ENCODE results near the gene PARD6G.

The PARD6G gene

DNA sequence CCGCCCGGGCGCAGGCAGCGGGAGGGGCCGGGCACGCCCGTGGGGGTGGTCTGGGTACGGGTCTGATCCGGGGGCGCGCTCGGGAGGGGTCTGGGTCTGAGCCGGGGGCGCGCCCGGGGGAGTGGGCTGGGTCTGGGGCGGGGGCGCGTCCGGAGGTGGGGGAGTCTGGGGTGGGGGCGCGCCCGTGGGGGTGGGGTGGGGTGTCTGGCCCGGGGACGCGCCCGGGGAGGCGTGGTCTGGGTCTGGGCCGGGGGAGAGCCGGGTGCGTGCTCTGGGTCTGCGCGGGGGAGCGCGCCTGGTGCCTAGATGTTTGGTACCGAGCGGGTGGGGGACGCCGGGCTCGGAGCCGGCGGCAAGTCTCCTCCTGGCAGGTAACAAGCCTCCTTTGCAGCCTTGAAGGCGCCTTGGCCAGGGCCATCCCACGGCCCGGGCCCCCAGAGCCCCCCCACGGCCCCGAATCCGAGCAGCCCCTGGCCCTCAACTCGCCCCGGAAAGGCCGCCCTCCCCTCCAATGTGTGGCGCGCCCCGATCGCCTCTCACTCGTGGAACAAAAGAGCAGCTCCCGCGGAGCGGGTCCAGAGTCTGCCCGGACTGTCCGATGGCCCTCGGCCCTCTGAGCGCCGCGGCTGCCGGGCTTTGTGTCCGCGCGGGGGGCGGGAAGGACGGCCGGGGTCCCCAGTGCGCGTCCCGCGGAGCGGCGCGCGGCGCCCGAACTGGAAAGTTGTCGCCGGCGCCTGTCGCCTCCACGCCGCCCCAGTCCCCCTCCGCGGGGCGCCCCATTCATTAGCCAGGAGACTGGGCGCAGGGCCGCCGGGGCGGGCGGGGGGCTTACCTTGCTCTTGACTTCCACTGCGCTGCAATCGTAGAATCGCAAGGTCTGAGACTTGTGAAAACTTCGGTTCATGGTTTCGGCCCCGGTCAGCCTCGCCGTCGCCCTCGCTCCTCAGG, 595 bp downstream of the PARD6G start:
- Histone ChIP-seq H3K9me3 (ENCODE audit: insufficient read depth, low read depth, low read length) (no peaks in the 10 kb centered on the region), H3K4ac (ENCODE audit: low read depth, low read length) (peak overlapping the region; percentile 21), H4K12ac (ENCODE audit: low read depth, low read length) (peak overlapping the region; percentile 50), H3K23ac (ENCODE audit: low read length) (no peak overlapping the region), H3K4me1 (ENCODE audit: control insufficient read depth in 1 of 2, insufficient read depth in 2 of 2, low read length in 2 of 2) (no peaks in the 10 kb centered on the region), H3K4me2 (ENCODE audit: low read length) (peak overlapping the region; percentile 84), H2BK5ac (ENCODE audit: low read depth, low read length, poor library complexity) (peak overlapping the region; percentile 9), H2AK5ac (ENCODE audit: low read length) (no peak overlapping the region), H2AFZ (ENCODE audit: insufficient read depth, low read length, poor library complexity) (peak overlapping the region; percentile 85), H3K14ac (ENCODE audit: low read length) (peak overlapping the region; percentile 86), H3K79me2 (ENCODE audit: control insufficient read depth, insufficient read depth, low read length, poor library complexity) (peaks cover 5% of the 10 kb centered on the region), H2BK120ac (ENCODE audit: insufficient read depth, low read length, poor library complexity) (peak overlapping the region; percentile 5), H3K18ac (ENCODE audit: low read length) (peak overlapping the region; percentile 72), H3K27me3 (ENCODE audit: insufficient read depth, low read length) (peaks cover 6% of the 10 kb centered on the region), H3K9ac (ENCODE audit: low read length) (peak overlapping the region; percentile 10), H3K79me1 (ENCODE audit: low read length) (peaks cover 6% of the 10 kb centered on the region), H3K27ac (ENCODE audit: low read depth, low read length) (no peak overlapping the region), H2BK12ac (ENCODE audit: low read length) (no peak overlapping the region), H4K8ac (ENCODE audit: low read depth, low read length) (peak overlapping the region; percentile 84), H3K4me3 (ENCODE audit: low read depth, low read length) (peak overlapping the region; percentile 77), H4K91ac (ENCODE audit: low read depth, low read length) (peak overlapping the region; percentile 76), H3K36me3 (ENCODE audit: control insufficient read depth in 1 of 2, insufficient read depth in 2 of 2, low read length in 2 of 2) (no peaks in the 10 kb centered on the region)
- WGBS (ENCODE audit: extremely low coverage, insufficient coverage, insufficient read length), result no CpG with 5 or more reads among the region's 106 CpGs
- peak in 1 of 2 donors; percentile 41 for DNase-seq

DNA sequence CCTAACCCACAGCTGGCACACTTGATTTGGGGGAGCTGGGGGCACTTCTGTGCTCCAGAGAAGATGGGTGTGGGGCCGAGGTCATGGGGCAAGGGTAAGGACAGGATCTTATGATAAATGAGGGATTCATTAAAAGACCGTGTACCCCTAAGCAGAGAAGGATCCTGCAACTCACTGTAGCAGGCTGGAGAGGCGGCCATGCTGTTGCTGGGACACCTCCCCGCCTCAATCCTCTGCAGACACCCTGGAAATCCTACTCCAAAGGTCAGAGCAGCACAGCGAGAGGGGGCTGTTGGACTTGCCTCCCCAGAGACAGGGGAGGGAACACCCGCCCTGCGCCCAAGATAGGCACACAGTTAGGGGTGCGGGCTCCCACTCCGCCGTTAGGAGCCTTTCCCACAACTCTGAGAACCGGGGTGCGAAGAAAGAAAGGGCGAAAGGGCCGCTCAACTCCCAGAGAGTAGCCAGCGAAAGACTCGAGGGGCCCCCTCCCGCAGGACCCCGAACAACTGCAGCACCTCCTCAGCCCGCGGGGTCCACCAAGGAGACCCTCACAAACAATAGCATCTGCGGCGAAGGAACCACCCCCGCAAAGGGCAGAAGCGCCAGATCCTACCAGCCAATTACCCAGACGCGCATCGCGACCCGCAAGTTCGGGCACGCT, 1.4 kb downstream of the PARD6G start:
- H3K9me3 ChIP-seq (ENCODE audit: insufficient read depth, low read depth, low read length), result no peaks in the 10 kb centered on the region
- H3K79me2 ChIP-seq (ENCODE audit: control insufficient read depth, insufficient read depth, low read length, poor library complexity), result peaks cover 5% of the 10 kb centered on the region
- H4K12ac ChIP-seq (ENCODE audit: low read depth, low read length), result no peak overlapping the region
- H3K4me3 ChIP-seq (ENCODE audit: low read depth, low read length), result peak overlapping the region; percentile 63
- no peak overlapping the region for H2BK12ac ChIP-seq (ENCODE audit: low read length)
- H3K9ac ChIP-seq (ENCODE audit: low read length), result no peak overlapping the region
- H3K4ac ChIP-seq (ENCODE audit: low read depth, low read length), result no peak overlapping the region
- H3K27me3 ChIP-seq (ENCODE audit: insufficient read depth, low read length), result peaks cover 6% of the 10 kb centered on the region
- peak overlapping the region; percentile 37 for H3K4me2 ChIP-seq (ENCODE audit: low read length)
- H2AFZ ChIP-seq (ENCODE audit: insufficient read depth, low read length, poor library complexity), result peak overlapping the region; percentile 35
- no peak overlapping the region for H3K27ac ChIP-seq (ENCODE audit: low read depth, low read length)
- H3K79me1 ChIP-seq (ENCODE audit: low read length), result peaks cover 6% of the 10 kb centered on the region
- H2BK120ac ChIP-seq (ENCODE audit: insufficient read depth, low read length, poor library complexity), result no peak overlapping the region
- peak in 1 of 2 donors; percentile 34 for DNase-seq
- H2AK5ac ChIP-seq (ENCODE audit: low read length), result no peak overlapping the region
- H2BK5ac ChIP-seq (ENCODE audit: low read depth, low read length, poor library complexity), result no peak overlapping the region
- no peak overlapping the region for H3K18ac ChIP-seq (ENCODE audit: low read length)
- H4K91ac ChIP-seq (ENCODE audit: low read depth, low read length), result no peak overlapping the region
- no peaks in the 10 kb centered on the region for H3K36me3 ChIP-seq (ENCODE audit: control insufficient read depth in 1 of 2, insufficient read depth in 2 of 2, low read length in 2 of 2)
- H3K23ac ChIP-seq (ENCODE audit: low read length), result no peak overlapping the region
- H4K8ac ChIP-seq (ENCODE audit: low read depth, low read length), result no peak overlapping the region
- H3K4me1 ChIP-seq (ENCODE audit: control insufficient read depth in 1 of 2, insufficient read depth in 2 of 2, low read length in 2 of 2), result no peaks in the 10 kb centered on the region
- H3K14ac ChIP-seq (ENCODE audit: low read length), result no peak overlapping the region
- WGBS (ENCODE audit: extremely low coverage, insufficient coverage, insufficient read length), result no CpG with 5 or more reads among the region's 31 CpGs

DNA sequence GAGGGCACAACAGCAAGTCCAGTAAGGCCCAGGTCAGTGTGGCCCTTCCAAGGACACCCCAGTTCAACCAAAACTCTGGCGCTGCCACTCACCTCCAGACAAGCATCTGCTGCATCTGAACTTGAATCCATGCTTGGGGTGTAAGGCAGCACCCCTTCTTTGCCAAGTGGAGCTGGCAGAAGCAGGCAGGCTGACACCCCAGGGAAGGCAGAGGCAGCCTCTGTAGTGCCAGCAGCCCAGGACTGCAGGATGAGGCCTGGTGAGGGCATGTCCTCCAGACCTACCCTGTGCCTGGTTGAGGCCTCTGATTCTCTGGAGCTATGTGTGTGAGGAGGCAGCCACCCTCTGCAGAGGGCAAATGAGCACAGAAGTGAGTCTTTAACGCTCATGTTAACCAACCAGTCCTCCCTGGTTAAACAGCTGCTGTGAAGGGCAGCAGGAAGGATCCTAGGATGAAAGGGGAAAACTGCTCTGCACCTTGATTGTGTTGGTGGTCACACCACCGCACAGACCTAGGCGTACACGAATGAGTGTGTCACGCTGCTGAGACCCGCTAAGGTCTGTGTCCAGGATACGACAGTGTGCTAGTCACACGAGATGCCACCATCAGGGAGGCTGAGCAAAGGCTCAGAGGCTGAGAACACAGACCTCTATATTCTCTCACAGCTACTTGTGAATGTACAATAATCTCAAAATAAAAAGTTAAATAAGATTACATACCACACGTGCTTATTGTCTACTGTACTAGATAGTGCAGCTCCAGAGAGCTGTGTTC, 2.2 kb downstream of the PARD6G start:
- Histone ChIP-seq H3K14ac (ENCODE audit: low read length) (no peak overlapping the region), H4K8ac (ENCODE audit: low read depth, low read length) (no peak overlapping the region), H3K9me3 (ENCODE audit: insufficient read depth, low read depth, low read length) (no peaks in the 10 kb centered on the region), H4K12ac (ENCODE audit: low read depth, low read length) (no peak overlapping the region), H2AK5ac (ENCODE audit: low read length) (no peak overlapping the region), H3K4me2 (ENCODE audit: low read length) (no peak overlapping the region), H4K91ac (ENCODE audit: low read depth, low read length) (no peak overlapping the region), H3K23ac (ENCODE audit: low read length) (no peak overlapping the region), H3K4me1 (ENCODE audit: control insufficient read depth in 1 of 2, insufficient read depth in 2 of 2, low read length in 2 of 2) (no peaks in the 10 kb centered on the region), H3K9ac (ENCODE audit: low read length) (no peak overlapping the region), H3K79me2 (ENCODE audit: control insufficient read depth, insufficient read depth, low read length, poor library complexity) (peaks cover 5% of the 10 kb centered on the region), H3K4ac (ENCODE audit: low read depth, low read length) (no peak overlapping the region), H2BK12ac (ENCODE audit: low read length) (no peak overlapping the region), H3K18ac (ENCODE audit: low read length) (no peak overlapping the region), H3K4me3 (ENCODE audit: low read depth, low read length) (peak overlapping the region; percentile 61), H3K79me1 (ENCODE audit: low read length) (peaks cover 6% of the 10 kb centered on the region), H2AFZ (ENCODE audit: insufficient read depth, low read length, poor library complexity) (no peak overlapping the region), H2BK120ac (ENCODE audit: insufficient read depth, low read length, poor library complexity) (no peak overlapping the region), H3K27me3 (ENCODE audit: insufficient read depth, low read length) (peaks cover 6% of the 10 kb centered on the region), H3K36me3 (ENCODE audit: control insufficient read depth in 1 of 2, insufficient read depth in 2 of 2, low read length in 2 of 2) (no peaks in the 10 kb centered on the region), H3K27ac (ENCODE audit: low read depth, low read length) (no peak overlapping the region), H2BK5ac (ENCODE audit: low read depth, low read length, poor library complexity) (no peak overlapping the region)
- DNase-seq, result peak in 1 of 2 donors; percentile 39
- WGBS (ENCODE audit: extremely low coverage, insufficient coverage, insufficient read length), result no CpG with 5 or more reads among the region's 10 CpGs

DNA sequence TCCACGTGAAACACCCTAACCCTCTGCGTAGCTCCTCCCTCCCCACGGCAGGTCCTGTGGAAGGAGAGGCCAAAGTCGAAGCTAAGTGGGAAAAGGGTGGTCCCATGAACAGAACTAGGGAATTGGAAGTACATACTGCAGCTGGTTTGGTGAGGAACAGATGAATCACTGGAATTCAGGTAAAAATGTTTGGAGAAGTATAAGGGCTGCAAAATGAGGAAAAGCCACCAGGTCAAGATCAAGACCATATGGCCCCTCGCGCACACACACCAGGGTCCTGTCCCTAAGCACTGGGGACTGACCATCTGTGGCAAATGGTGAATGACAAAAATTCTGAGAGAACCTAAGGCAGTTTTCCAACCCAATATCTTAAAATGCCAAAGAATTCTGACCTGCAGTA, 3.1 kb downstream of the PARD6G start:
- H3K14ac ChIP-seq (ENCODE audit: low read length), result no peak overlapping the region
- H3K4me3 ChIP-seq (ENCODE audit: low read depth, low read length), result no peak overlapping the region
- no peak overlapping the region for H3K18ac ChIP-seq (ENCODE audit: low read length)
- H4K91ac ChIP-seq (ENCODE audit: low read depth, low read length), result no peak overlapping the region
- no peak overlapping the region for H2BK12ac ChIP-seq (ENCODE audit: low read length)
- no CpG with 5 or more reads among the region's 6 CpGs for WGBS (ENCODE audit: extremely low coverage, insufficient coverage, insufficient read length)
- no peak overlapping the region for H3K9ac ChIP-seq (ENCODE audit: low read length)
- no peaks in the 10 kb centered on the region for H3K9me3 ChIP-seq (ENCODE audit: insufficient read depth, low read depth, low read length)
- H3K79me1 ChIP-seq (ENCODE audit: low read length), result peaks cover 6% of the 10 kb centered on the region
- no peak overlapping the region for H3K27ac ChIP-seq (ENCODE audit: low read depth, low read length)
- H3K4me1 ChIP-seq (ENCODE audit: control insufficient read depth in 1 of 2, insufficient read depth in 2 of 2, low read length in 2 of 2), result no peaks in the 10 kb centered on the region
- peak in 1 of 2 donors; percentile 56 for DNase-seq
- no peak overlapping the region for H2AFZ ChIP-seq (ENCODE audit: insufficient read depth, low read length, poor library complexity)
- H2BK5ac ChIP-seq (ENCODE audit: low read depth, low read length, poor library complexity), result no peak overlapping the region
- no peak overlapping the region for H3K23ac ChIP-seq (ENCODE audit: low read length)
- H3K79me2 ChIP-seq (ENCODE audit: control insufficient read depth, insufficient read depth, low read length, poor library complexity), result peaks cover 5% of the 10 kb centered on the region
- H3K36me3 ChIP-seq (ENCODE audit: control insufficient read depth in 1 of 2, insufficient read depth in 2 of 2, low read length in 2 of 2), result no peaks in the 10 kb centered on the region
- H3K4me2 ChIP-seq (ENCODE audit: low read length), result no peak overlapping the region
- no peak overlapping the region for H2AK5ac ChIP-seq (ENCODE audit: low read length)
- H2BK120ac ChIP-seq (ENCODE audit: insufficient read depth, low read length, poor library complexity), result no peak overlapping the region
- peaks cover 6% of the 10 kb centered on the region for H3K27me3 ChIP-seq (ENCODE audit: insufficient read depth, low read length)
- H4K8ac ChIP-seq (ENCODE audit: low read depth, low read length), result no peak overlapping the region
- no peak overlapping the region for H3K4ac ChIP-seq (ENCODE audit: low read depth, low read length)
- H4K12ac ChIP-seq (ENCODE audit: low read depth, low read length), result no peak overlapping the region

Data from trophoblast cell (in vitro differentiated cells and primary cell).